Panc1 (cell line): ENCODE data around the gene TMEM164.

ENCODE experiments used
- CTCF ChIP-seq: fragments of 450-650 bp; IDR thresholded peaks from 2 replicates; pipeline ENCODE4 v1.5.1; 2017; ENCODE audit warnings: mild to moderate bottlenecking
- POLR2AphosphoS5 ChIP-seq: IDR thresholded peaks from 2 replicates; pipeline ENCODE4 v1.6.1; 2012; ENCODE audit warnings: mild to moderate bottlenecking, low read depth, low read length, moderate library complexity
- SIN3A ChIP-seq: IDR thresholded peaks from 2 replicates; pipeline ENCODE4 v1.6.1; 2012; ENCODE audit warnings: low read depth, mild to moderate bottlenecking, low read length, moderate library complexity, borderline replicate concordance; ENCODE audit not compliant: insufficient read depth
- TCF7L2 ChIP-seq: IDR thresholded peaks from 2 replicates; pipeline ENCODE4 v1.6.1; 2011; ENCODE audit warnings: mild to moderate bottlenecking, low read depth, low read length, inconsistent platforms
- TF ChIP-seq, protein P1 (sequence below), 2 experiments: IDR thresholded peaks; 2 replicates each; pipeline ENCODE4 v1.6.1; 2011 to 2012; ENCODE audit warnings: low read depth in 2 of 2, control low read depth in 1 of 2, low read length in 1 of 2, mild to moderate bottlenecking in 1 of 2, moderate library complexity in 1 of 2; ENCODE audit not compliant: insufficient read depth in 1 of 2

DNA sequence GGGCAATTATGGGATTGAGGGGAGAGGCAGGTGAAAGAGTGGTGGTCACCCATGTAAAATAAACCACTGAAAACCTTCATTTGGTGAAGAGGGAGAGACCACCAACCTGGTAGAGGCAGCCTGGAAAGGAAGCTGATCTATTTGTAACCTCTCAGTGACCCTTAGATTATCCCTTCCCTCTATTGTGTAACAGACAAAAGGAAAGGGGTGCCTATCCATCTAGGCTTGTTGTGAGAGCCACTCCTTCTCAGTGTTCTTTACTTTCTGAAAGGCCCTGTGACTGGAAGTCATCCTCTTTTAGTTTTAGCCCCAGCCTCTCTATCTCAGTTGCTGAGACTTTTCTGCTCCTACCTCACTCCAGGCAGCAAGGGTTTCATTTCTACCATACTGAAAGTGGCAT lies 142.4 kb downstream of the TMEM164 start:
- no peak for TF ChIP-seq CTCF
- no peak for TF ChIP-seq SIN3A
- TF ChIP-seq, protein P1, sequence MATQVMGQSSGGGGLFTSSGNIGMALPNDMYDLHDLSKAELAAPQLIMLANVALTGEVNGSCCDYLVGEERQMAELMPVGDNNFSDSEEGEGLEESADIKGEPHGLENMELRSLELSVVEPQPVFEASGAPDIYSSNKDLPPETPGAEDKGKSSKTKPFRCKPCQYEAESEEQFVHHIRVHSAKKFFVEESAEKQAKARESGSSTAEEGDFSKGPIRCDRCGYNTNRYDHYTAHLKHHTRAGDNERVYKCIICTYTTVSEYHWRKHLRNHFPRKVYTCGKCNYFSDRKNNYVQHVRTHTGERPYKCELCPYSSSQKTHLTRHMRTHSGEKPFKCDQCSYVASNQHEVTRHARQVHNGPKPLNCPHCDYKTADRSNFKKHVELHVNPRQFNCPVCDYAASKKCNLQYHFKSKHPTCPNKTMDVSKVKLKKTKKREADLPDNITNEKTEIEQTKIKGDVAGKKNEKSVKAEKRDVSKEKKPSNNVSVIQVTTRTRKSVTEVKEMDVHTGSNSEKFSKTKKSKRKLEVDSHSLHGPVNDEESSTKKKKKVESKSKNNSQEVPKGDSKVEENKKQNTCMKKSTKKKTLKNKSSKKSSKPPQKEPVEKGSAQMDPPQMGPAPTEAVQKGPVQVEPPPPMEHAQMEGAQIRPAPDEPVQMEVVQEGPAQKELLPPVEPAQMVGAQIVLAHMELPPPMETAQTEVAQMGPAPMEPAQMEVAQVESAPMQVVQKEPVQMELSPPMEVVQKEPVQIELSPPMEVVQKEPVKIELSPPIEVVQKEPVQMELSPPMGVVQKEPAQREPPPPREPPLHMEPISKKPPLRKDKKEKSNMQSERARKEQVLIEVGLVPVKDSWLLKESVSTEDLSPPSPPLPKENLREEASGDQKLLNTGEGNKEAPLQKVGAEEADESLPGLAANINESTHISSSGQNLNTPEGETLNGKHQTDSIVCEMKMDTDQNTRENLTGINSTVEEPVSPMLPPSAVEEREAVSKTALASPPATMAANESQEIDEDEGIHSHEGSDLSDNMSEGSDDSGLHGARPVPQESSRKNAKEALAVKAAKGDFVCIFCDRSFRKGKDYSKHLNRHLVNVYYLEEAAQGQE (IDR thresholded peaks at IDR 0.05; ENCODE audit: insufficient read depth in 1 of 2, low read depth in 2 of 2, low read length in 1 of 2), result no peak
- TF ChIP-seq POLR2AphosphoS5, result no peak
- TF ChIP-seq TCF7L2, result no peak
